Skeletal muscle tissue (tissue), 4 donors: ENCODE data around the gene MYBPH. TPM values are rescaled to one million over a fixed set of nuclear protein-coding genes. Genes with fewer than 3 reads are reported as not detected.

Source experiments
- H3K27ac ChIP-seq: one replicate; pipeline ENCODE4 v1.7.0; 2013; ENCODE audit warnings: mild to moderate bottlenecking, low read depth, low read length, inconsistent platforms
- H3K27me3 ChIP-seq, 3 donors: one replicate each; pipeline ENCODE4 v1.7.0; 2013; ENCODE audit warnings: low read length in 3 of 3; ENCODE audit not compliant: control insufficient read depth in 3 of 3, insufficient read depth in 3 of 3
- H3K36me3 ChIP-seq, 3 donors: one replicate each; pipeline ENCODE4 v1.7.0; 2013; ENCODE audit warnings: low read length in 3 of 3; ENCODE audit not compliant: control insufficient read depth in 3 of 3, insufficient read depth in 3 of 3
- H3K4me1 ChIP-seq, 3 donors: one replicate each; pipeline ENCODE4 v1.7.0; 2013; ENCODE audit warnings: low read length in 3 of 3, mild to moderate bottlenecking in 3 of 3; ENCODE audit not compliant: control insufficient read depth in 3 of 3, insufficient read depth in 3 of 3
- H3K4me3 ChIP-seq, 3 donors: one replicate each; pipeline ENCODE4 v1.7.0; 2013; ENCODE audit warnings: low read length in 3 of 3
- H3K9ac ChIP-seq, 3 donors: one replicate each; pipeline ENCODE4 v1.7.0; 2013; ENCODE audit warnings: low read length in 3 of 3, mild to moderate bottlenecking in 3 of 3, moderate library complexity in 2 of 3, low read depth in 1 of 3
- H3K9me3 ChIP-seq, 3 donors: one replicate each; pipeline ENCODE4 v1.7.0; 2013; ENCODE audit warnings: low read length in 3 of 3; ENCODE audit not compliant: control insufficient read depth in 3 of 3
- total RNA-seq: library from RNA; depleted of rRNA; stranded (reverse); fragments of >200 nt; gene quantifications from one replicate; pipeline ENCODE4 v1.2.3, GENCODE V29; 2014
- donor health status: Osteomylitis.

MYBPH gene
- 27.7 TPM for total RNA-seq

DNA sequence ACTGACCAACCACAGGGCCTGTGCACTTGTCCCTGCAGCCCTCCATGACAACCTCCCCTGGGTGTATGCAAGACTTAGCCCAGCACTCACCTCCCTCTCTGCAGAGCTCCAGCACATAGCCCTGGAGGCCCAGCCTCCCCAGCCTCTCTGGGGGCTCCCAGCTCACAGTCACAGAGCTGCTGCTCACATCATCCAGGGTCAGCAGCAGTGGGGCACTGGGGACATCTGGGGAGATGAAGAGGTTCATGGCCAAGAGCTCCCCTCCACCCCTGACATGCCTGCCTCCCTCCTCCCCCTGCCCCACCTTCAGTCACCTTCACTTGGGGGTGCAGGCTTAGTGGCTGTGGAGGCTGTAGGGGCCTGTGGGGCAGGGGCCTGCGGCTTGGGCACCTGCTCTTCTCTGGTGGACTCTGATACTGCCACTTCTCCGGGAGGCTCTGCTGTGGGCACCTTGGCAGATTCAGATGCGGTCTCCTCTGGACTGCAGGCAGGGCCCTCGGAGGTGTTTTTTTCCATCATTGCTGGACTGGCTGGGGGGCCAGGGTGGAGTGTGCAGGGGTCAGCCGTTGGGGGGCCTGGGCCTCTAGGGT lies at the start of gene MYBPH:
MYBPH (minus strand) TSS at position 590 of the 590 bp plus-strand sequence; CDS start at position 519, 71 bp downstream.
- Histone ChIP-seq H3K36me3 (no peaks in the 10 kb centered on the region), H3K27ac (no peak within 1 kb of the TSS), H3K4me3 (no peak within 1 kb of the TSS), H3K27me3 (no peaks in the 10 kb centered on the region), H3K4me1 (peaks cover 53 to 69% (median 55%) of the 10 kb centered on the region in 3 donors), H3K9ac (no peak within 1 kb of the TSS), H3K9me3 (no peaks in the 10 kb centered on the region)

DNA sequence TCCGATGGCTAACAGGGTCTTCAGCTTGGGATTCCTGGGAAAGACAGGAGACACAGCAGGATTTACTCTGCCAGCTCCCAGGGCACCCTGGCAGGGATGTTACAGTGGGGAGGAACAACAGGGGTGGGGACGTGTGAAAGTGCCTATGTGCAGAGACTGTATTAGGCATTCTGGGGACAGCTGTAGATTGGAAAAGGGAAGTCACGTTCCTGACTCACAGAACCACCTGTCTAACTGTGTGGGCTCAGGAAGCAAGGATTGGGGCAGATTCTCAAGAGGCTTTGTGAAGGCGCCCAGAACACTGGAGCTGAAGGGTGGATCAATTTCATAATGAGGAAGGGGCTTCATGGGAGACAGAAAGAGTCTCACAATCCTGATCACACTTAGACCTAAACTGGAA lies 49.4 kb upstream of the MYBPH start:
- H3K27me3 ChIP-seq = peaks cover 0 to 16% (median 15%) of the 10 kb centered on the region in 3 donors
- H3K9ac ChIP-seq = no peak overlapping the region
- no peak overlapping the region for H3K27ac ChIP-seq
- no peaks in the 10 kb centered on the region for H3K36me3 ChIP-seq
- H3K4me3 ChIP-seq = no peak overlapping the region
- H3K9me3 ChIP-seq = no peaks in the 10 kb centered on the region
- H3K4me1 ChIP-seq = no peaks in the 10 kb centered on the region

DNA sequence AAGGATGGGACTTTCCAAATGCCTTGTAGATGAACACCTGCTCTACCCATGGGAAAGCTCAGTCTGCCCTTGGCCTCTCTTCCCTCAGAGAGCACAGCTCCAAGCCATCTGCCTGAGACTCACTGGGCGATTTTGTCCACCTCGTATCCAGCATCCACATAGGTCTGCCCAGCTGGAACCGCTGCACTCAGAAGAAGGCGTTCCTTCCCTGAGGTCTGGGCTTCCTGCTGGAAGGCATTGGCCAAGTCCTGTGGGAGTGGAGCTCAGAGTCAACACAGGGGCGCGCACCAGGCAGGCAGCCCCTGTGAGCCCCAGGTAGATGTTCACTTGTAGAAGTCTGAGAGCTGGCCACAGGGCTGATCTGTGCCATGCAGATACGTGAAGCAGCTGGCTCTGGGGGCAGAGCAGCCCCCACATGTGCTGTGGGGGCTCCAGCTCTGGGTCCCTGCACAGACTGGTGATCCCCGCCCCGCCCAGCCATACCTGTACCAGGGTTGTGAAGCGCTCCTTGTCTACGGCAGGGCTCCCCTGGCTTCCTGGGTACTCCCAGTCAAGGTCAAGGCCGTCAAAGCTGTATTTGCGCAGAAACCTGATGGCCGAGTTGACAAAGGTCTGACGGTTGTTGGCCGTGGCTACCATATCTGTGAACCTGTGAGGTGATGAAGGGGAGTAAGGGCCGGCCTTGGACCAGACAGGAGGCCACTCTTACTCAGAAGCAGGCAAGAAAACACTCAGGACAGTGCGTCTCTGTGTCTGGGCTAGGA lies 47.6 kb upstream of the MYBPH start:
- peaks cover 0 to 19% (median 12%) of the 10 kb centered on the region in 3 donors for H3K27me3 ChIP-seq
- no peaks in the 10 kb centered on the region for H3K9me3 ChIP-seq
- no peaks in the 10 kb centered on the region for H3K36me3 ChIP-seq
- no peak overlapping the region for H3K9ac ChIP-seq
- no peaks in the 10 kb centered on the region for H3K4me1 ChIP-seq
- H3K27ac ChIP-seq = no peak overlapping the region
- H3K4me3 ChIP-seq = no peak overlapping the region

GRCh38 chr1:203219934-203220333 lies 44.3 kb upstream of the MYBPH start:
- H3K4me3 ChIP-seq = no peak overlapping the region
- peaks cover 3 to 18% (median 7%) of the 10 kb centered on the region in 3 donors for H3K4me1 ChIP-seq
- no peak overlapping the region for H3K27ac ChIP-seq
- H3K36me3 ChIP-seq = no peaks in the 10 kb centered on the region
- H3K9me3 ChIP-seq = no peaks in the 10 kb centered on the region
- peaks cover 5 to 18% (median 12%) of the 10 kb centered on the region in 3 donors for H3K27me3 ChIP-seq
- H3K9ac ChIP-seq = no peak overlapping the region

DNA sequence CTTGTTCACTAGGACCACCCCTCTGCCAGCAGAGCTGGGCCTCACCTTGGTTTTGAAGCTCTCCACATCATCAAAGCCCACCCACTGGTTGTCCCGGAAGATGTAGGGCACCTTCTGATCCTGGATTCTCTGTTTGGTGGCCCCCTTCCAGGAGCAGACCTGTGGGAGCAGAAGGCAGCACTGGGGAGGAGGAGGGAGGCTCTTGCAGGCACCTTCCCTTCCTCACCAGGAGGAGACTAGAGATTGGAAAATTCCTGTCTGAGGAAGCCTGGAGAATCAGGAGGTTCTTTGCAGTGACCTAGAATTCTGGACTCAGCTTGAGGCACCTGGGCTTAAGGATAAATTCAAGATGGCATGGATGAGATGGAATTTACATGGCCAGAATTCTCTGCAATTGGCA lies 43.5 kb upstream of the MYBPH start:
- Histone ChIP-seq H3K27ac (no peak overlapping the region), H3K27me3 (peaks cover 5 to 16% (median 12%) of the 10 kb centered on the region in 3 donors)

DNA sequence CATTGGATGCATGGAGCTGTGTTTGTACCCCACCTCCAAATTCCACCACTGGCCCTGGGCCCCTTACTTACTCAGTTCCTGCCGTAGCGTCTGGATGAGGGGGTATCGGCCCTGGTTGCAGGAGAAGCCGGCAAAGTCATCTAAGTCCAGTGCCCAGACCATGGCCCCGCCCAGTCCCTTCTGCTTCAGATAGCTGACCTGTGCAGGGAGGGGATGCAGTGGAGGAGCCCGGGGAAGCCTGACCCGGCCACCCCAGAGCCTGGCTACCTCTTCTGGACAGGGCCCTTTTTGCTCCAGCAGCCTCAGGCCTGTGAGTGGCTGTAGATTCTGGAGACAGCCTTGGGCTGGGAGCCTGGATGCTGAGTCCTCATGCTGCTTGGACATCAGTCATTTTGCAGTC lies 42.0 kb upstream of the MYBPH start:
- Histone ChIP-seq H3K9me3 (no peaks in the 10 kb centered on the region), H3K27ac (no peak overlapping the region), H3K9ac (no peak overlapping the region), H3K4me3 (no peak overlapping the region), H3K4me1 (peaks cover 3 to 18% (median 7%) of the 10 kb centered on the region in 3 donors), H3K27me3 (peaks cover 4 to 9% (median 5%) of the 10 kb centered on the region in 3 donors), H3K36me3 (no peaks in the 10 kb centered on the region)

More for the DNA sequence above, 43.5 kb upstream of the MYBPH start:
- Histone ChIP-seq H3K4me1 (peaks cover 3 to 18% (median 7%) of the 10 kb centered on the region in 3 donors), H3K4me3 (no peak overlapping the region), H3K36me3 (no peaks in the 10 kb centered on the region), H3K9ac (no peak overlapping the region), H3K9me3 (no peaks in the 10 kb centered on the region)

DNA sequence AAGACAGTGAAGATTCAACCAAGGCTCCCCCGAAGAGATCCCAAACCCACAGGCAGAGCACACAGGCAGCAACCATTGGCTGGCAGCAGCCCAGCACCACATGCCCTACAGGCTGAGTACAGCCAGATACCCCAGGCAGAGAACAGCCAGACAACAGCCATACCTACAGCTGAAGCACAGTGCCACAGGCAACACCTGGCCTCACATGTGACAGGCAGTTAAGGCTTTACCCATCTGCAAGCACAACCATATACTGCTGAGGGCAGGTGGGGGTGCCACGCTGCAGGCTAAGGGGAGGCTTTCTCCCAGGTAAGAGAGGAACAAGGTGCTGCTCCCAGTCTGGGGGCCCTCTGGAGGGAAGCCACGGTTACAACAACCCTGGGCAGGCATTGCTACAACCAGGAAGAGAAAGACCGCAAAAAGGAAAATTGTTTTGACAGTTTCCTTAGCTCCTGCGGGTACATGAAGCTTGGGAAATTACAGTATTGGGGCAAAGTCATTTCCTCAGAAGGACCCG lies 41.6 kb upstream of the MYBPH start:
- Histone ChIP-seq H3K9ac (no peak overlapping the region), H3K27me3 (peaks cover 4 to 9% (median 5%) of the 10 kb centered on the region in 3 donors), H3K36me3 (no peaks in the 10 kb centered on the region), H3K27ac (no peak overlapping the region), H3K4me3 (no peak overlapping the region), H3K9me3 (no peaks in the 10 kb centered on the region), H3K4me1 (peaks cover 3 to 18% (median 7%) of the 10 kb centered on the region in 3 donors)

DNA sequence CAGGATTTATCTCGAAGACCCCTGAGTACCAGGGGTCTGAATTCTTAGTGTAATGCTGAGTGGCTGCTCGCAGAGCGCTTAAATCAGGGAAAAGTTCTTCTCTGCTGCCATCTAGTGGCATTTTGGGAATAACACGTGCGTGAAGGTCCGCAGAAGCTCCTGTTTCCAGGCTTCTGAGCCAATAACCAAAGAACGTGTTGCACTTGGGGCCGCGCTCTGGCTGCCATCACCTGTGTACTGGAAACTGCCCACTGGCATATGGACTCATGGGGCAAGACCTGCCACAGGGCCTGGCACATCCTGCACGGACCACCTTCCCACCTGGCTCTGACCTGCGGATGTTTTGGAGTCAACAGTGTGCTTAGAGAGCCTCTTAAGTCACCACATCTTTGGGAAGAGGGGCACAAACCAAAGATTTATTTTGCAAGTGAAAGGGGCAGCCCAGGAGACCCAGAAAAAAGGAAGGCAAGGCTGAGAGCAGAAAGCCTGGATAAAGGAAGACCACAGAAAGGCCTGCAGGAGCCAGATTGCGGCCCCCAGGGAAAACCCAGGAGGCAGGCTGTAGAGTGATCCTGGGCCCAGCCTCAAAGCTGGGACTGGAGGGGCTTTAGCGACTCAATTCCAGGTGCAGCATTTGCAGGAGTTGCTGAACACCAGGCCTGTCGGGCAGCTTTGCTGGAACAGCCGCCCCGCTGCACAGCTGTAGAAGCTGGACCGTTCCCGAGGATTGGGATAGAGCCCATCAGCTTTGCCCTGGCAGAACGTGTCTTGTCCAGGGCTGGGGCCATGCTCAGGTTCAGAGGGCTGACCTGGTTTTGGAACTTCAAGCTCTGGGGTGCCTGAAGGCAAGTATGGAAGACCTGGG lies 40.9 kb upstream of the MYBPH start:
- Histone ChIP-seq H3K9ac (peak overlapping the region in 1 of 3 donors; percentile 8), H3K27me3 (peaks cover 4 to 9% (median 5%) of the 10 kb centered on the region in 3 donors), H3K4me1 (peaks cover 3 to 18% (median 7%) of the 10 kb centered on the region in 3 donors)

GRCh38 chr1:203215573-203215972 lies 39.9 kb upstream of the MYBPH start:
- Histone ChIP-seq H3K36me3 (no peaks in the 10 kb centered on the region), H3K27ac (no peak overlapping the region), H3K9ac (no peak overlapping the region), H3K27me3 (peaks cover 4 to 9% (median 5%) of the 10 kb centered on the region in 3 donors), H3K4me1 (peaks cover 3 to 18% (median 7%) of the 10 kb centered on the region in 3 donors), H3K4me3 (no peak overlapping the region), H3K9me3 (no peaks in the 10 kb centered on the region)

More for the DNA sequence above, 40.9 kb upstream of the MYBPH start:
- Histone ChIP-seq H3K36me3 (no peaks in the 10 kb centered on the region), H3K9me3 (no peaks in the 10 kb centered on the region), H3K4me3 (no peak overlapping the region), H3K27ac (no peak overlapping the region)
